Measurements from ENCODE around the gene GSDME. TPM values are rescaled to one million over a fixed set of nuclear protein-coding genes. Genes with fewer than 3 reads are reported as not detected.
A peak's percentile ranks its signal among the peaks of the same experiment; 100 is the strongest.

Gene GSDME
- total and polyA plus RNA-seq, 12 donors: 2.6 to 70.6 (median 6.3) TPM

DNA sequence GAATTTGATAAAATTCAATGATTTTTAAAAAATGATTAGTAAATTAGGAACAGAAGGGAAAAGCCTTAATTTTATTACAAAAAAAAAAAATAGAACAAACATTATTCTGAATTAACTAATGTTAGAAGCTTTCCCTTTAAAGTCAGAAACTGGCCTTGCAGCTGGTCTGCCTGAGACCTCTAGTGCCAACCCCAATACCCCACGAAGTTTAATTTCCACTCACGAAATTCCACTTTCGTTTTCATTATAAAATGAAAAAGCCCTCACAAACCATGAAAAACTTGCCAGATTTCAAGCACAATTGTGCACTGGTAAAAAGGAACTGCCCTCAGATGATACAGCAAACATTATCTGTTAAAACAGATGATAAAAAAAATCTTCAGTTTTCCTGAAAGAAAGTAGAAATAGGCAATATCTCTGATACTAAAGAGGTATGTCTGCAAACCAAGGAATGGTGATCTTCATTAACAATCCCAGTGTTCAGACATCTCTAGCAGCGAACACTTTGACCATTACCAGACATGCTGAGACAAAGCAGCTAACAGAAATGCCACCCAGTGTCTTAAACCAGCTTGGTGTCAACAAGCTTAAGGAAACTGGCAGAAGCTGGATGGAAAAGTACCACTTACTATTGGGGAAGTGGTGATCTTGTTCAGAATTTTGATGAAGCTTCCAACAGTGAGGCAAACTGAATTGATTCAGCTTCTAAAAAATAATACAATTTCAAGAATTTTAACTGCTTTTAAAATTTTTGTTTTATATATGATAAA is 103.8 kb downstream of the GSDME start:
- H3K4me1 ChIP-seq (replicated peaks in 1 of 2): peaks cover 0 to 7% of the 10 kb centered on the region in 2 donors
- DNase-seq: no peak
- 35 to 58% (median 41%) methylated on average over 4 of the region's 4 CpGs for WGBS, 4 donors
- H3K9me3 ChIP-seq (replicated peaks in 1 of 3): no peaks in the 10 kb centered on the region
- intact Hi-C loops (cut with DNase I): no loop called here
- no peak overlapping the region for H3K27ac ChIP-seq
- H3K27me3 ChIP-seq: no peaks in the 10 kb centered on the region
- H3K4me3 ChIP-seq: peak overlapping the region in 2 of 4 donors; percentile 18 to 38
- H3K36me3 ChIP-seq (replicated peaks in 1 of 2): no peaks in the 10 kb centered on the region
- TF ChIP-seq POLR2A (IDR thresholded peaks at IDR 0.05): no peak
- TF ChIP-seq, protein P1, sequence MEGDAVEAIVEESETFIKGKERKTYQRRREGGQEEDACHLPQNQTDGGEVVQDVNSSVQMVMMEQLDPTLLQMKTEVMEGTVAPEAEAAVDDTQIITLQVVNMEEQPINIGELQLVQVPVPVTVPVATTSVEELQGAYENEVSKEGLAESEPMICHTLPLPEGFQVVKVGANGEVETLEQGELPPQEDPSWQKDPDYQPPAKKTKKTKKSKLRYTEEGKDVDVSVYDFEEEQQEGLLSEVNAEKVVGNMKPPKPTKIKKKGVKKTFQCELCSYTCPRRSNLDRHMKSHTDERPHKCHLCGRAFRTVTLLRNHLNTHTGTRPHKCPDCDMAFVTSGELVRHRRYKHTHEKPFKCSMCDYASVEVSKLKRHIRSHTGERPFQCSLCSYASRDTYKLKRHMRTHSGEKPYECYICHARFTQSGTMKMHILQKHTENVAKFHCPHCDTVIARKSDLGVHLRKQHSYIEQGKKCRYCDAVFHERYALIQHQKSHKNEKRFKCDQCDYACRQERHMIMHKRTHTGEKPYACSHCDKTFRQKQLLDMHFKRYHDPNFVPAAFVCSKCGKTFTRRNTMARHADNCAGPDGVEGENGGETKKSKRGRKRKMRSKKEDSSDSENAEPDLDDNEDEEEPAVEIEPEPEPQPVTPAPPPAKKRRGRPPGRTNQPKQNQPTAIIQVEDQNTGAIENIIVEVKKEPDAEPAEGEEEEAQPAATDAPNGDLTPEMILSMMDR (IDR thresholded peaks at IDR 0.05): no peak

DNA sequence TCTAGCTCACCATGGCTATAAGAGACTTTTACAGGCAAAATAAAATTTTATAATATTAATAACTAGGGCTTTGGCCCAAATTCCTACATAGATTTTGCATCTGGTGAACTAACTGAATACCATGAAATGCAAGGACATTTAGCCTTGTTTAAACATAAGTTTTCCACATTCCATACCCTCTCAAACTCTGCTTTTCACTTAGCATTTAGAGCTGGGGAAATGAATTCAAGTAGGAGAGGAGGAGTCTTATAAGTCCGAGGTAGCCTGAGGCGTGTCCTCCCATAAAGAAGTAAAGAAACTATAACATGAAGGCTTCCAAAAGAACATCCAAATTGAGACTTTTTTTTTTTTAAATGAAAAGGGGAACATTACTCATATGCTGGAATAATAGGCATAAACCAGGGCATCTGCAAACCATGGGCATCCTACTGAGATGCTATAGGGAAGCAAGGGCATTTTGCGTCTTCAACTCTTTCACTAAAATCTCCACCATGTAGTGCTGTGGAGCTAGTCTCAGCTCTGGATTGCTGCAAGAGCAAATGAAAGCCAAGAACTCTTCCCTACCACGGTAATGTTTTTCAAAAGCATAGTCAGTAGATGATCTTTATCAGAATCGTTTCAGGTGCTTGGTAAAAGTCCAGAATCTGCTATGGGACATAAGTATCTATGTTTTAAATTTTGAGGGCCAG is 104.9 kb downstream of the GSDME start:
- Histone ChIP-seq H3K27me3 (no peaks in the 10 kb centered on the region), H3K36me3 (replicated peaks in 1 of 2) (no peaks in the 10 kb centered on the region), H3K27ac (no peak overlapping the region), H3K4me1 (replicated peaks in 1 of 2) (peaks cover 0 to 7% of the 10 kb centered on the region in 2 donors), H3K9me3 (replicated peaks in 1 of 3) (no peaks in the 10 kb centered on the region), H3K4me3 (no peak overlapping the region)
- DNase-seq: no peak
- intact Hi-C loops (cut with DNase I): no loop called here
- no peak for TF ChIP-seq POLR2A (IDR thresholded peaks at IDR 0.05)
- TF ChIP-seq, protein P1 (IDR thresholded peaks at IDR 0.05): no peak
- 63 to 80% (median 78%) methylated on average over 5 of the region's 5 CpGs for WGBS, 4 donors

Other genes with a start within 250 kb of the GSDME start
- gene PALS2, start 184.0 kb downstream of the GSDME start, total RNA-seq: 10 to 100 TPM in 5 of 9 donors, 1 to 10 TPM in 4; 5.5 to 61.1 (median 15.1) TPM
- 1 to 10 TPM in 2 of 3 donors, under 1 TPM in 1; 0.98 to 3.7 (median 1.8) TPM for gene PALS2, start 184.0 kb downstream of the GSDME start, polyA plus RNA-seq
- gene OSBPL3, start 222.7 kb upstream of the GSDME start, total RNA-seq: 1 to 10 TPM; 1.1 to 8.4 (median 3.4) TPM
- 1 to 10 TPM; 1.7 to 3.5 (median 1.8) TPM for gene OSBPL3, start 222.7 kb upstream of the GSDME start, polyA plus RNA-seq